GM19193 (cell line): ENCODE data around the gene CPNE4.

ENCODE experiments used
- POLR2A ChIP-seq: IDR thresholded peaks from 4 replicates; pipeline ENCODE4 v1.6.1; 2011; ENCODE audit not compliant: insufficient read depth, insufficient read length; ENCODE audit errors: extremely low read depth

The CPNE4 gene

GRCh38 chr3:131729643-131730017 lies 305.2 kb downstream of the CPNE4 start:
- TF ChIP-seq POLR2A = no peak

- no peak for TF ChIP-seq POLR2A
These were observed 305.7 kb downstream of the CPNE4 start for GRCh38 chr3:131728898-131729642.

GRCh38 chr3:131725414-131725813 lies 309.4 kb downstream of the CPNE4 start:
- no peak for TF ChIP-seq POLR2A

GRCh38 chr3:131723343-131723742 lies 311.5 kb downstream of the CPNE4 start:
- no peak for TF ChIP-seq POLR2A

DNA sequence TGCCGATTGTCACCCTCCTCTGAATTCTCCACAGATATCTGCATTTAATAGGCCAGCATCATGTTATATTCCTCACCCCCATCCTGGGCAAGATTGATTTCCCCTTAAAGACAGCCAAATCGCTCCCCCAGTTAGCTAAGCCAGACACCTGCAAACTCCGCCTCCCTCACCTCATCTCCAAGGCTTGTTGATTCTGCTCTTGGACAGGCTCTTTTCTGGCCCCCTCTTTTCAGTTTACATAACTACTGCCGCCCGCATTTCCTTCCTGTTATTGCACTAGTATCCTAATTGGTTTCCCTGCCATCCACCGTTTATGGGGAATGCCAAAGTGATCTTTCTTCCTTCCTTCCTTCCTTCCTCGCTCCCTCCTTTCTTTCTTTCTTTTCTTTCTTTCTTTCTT lies 317.3 kb downstream of the CPNE4 start:
- no peak for TF ChIP-seq POLR2A

- TF ChIP-seq POLR2A = no peak
These were observed 317.9 kb downstream of the CPNE4 start for GRCh38 chr3:131716943-131717342.

DNA sequence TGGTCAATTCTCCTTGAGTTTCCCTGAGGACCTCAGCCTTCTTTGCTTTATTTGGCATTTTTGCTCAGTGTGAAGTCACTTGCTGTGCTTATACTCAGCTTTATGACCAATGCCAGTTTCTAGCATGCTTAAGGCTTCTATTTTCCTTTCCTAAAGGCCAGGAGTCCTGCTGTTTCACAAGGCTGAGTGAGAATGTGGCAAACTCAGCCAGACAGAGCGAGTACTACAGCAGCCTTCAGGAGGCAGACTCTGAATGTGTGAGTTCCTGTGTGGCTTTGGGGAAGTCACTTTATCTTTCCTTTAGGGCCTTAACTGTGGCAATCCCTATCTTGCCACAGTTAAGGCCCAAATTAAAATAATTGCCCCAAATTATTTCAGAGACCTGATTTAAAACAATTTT lies 318.8 kb downstream of the CPNE4 start:
- TF ChIP-seq POLR2A = no peak

GRCh38 chr3:131714585-131715220 lies 320.1 kb downstream of the CPNE4 start:
- no peak for TF ChIP-seq POLR2A

DNA sequence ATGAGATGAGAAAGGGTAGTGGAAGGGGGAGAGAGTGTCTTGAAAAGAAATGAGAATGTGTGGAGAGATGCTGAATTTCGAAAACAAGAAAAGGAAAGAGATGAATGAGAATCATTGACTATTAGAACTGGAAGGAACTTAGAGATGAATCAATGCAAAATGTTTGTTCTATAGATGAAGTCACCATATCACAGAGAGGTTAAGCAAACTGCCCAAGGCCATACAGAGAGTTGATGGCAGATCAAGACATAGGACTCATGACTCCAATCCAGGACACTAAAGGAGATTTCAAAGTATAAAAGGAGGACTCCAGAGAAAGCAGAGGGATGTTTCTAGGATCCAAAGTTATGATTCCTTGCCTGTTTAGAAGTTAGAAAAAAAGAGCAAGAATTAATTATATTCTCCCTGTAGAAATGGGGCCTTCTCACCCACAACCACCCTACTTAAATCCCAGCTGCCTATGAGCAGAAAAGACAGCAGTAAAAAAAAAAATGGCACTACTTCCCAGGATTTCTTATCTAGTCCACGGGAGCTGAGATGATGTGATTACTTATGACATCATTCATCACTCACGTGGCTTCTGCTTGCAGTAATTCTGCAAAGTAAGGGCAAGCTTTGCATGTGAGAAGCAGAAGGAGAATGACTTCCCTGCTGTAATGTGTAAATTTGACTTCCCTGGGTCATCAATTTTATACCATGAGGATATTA lies 321.2 kb downstream of the CPNE4 start:
- no peak for TF ChIP-seq POLR2A

- TF ChIP-seq POLR2A = no peak
These were observed 322.2 kb downstream of the CPNE4 start for GRCh38 chr3:131712662-131713061.

DNA sequence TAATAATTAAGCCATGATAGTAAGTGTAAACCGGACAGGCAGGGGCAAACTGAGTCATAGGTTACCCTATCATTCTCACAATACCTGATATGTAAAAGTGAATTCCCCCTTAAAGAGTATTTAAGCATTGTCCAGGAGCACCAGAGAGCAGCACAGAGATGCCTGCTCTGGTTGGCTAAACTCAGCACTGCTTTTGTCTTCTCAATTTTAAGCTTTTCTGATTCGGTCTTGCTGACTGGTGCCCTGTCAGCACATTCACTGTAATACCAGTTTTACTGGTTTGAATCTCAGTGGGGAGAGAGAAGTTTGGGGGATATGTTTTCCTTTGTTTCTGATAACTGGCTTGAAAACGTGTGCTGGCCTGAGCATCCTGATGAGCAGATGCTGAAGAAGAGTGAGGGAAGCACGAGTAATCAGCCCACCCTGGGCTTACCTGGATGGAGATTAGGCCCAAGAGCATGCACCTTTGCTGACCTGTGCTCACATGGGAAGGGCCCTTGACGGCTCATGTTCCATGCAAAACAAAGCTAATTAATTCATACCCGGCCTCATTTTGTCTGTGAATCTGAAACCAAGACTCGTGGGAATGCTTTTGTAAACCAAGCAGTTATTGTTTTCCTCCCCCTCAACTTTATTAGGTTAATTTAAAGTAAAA lies 323.6 kb downstream of the CPNE4 start:
- no peak for TF ChIP-seq POLR2A

- TF ChIP-seq POLR2A = no peak
These were observed 326.6 kb downstream of the CPNE4 start for GRCh38 chr3:131708241-131708640.

DNA sequence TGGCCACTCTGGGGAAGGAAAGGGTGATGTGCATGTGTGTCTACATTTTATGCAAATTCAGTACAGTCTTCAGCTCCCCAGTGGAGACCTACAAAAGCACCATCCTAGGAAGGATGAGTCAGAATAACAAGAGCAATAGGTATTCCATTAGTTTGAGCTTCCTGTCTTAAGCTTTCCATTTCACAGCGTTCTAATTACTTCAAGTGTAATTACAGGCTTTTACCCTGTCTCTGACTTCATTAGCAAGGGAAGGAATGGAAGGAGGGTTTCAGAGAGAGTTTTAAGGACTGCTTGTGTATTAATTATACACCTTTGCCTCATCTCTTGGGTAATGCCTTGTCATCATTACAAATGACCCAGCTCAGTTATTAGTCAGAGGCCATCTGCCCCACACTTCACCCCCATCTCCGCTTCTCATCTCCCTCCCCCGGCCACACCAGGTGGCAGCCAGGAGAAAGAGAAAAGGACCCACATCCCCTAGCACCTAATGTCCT lies 329.2 kb downstream of the CPNE4 start:
- no peak for TF ChIP-seq POLR2A

- no peak for TF ChIP-seq POLR2A
These were observed 329.7 kb downstream of the CPNE4 start for GRCh38 chr3:131705099-131705498.

DNA sequence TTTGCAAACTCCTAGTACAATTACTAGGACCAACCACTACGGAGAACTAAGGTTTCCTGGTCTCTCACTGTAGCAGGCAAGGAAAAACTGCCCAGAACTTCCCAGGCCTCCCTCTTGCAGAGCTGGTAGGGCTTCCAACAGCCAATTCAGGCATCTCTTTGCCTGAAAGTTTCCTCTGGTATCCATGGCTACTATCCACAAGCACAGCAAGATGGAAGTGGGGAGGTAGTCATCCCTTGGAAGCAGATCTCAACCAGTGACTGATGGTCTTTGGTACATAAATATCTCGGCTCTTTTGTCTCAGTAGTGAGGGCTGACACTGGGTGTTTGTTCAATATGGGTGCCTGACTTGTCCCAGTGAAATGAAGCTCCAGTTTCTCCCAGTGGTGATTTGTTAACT lies 330.7 kb downstream of the CPNE4 start:
- TF ChIP-seq POLR2A = no peak

DNA sequence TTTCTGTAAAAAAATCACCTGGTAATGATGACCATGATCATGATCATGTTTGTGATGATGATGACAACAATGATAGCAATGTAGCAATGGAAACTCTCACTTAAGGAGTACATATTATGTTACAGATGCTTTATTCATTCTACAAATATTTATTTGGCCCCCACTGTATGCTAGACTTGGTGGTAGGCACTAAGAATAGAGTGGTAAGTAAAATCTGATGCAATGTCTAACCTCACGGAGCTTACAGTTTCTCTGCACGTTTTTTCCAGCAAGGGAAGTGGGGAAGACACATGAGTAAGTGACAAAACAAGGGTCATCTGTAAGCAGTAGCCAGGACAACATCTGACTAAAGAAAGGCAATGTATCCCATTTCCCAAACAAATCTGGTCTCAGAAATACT lies 332.7 kb downstream of the CPNE4 start:
- no peak for TF ChIP-seq POLR2A

DNA sequence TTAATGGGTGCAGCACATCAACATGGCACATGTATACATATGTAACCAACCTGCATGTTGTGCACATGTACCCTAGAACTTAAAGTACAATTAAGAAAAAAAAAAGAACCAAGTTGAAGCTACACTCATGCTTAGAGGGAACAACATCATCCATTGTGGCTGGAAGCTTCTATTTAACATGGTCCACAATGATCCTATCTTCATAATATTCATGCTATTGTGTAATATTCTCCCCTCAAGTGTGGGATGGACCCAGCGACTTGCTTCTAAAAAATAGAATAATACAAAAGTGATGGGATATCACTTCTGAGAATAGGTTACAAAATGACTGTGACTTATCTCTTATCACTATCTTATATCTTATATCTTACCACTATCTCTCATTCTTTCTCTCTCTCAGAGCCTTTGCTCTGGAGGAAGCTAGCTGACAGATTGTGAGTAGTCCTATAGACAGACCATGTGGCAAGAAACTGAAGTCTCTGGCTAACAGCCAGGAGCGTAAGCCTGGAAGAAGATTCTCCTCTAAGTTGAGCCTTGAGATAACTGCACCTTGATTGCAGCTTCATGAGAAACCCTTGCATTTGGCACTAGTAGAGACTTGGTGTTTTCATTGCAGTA lies 333.6 kb downstream of the CPNE4 start:
- TF ChIP-seq POLR2A = no peak
